ENCODE results near the gene COMMD6.

Gene COMMD6

DNA sequence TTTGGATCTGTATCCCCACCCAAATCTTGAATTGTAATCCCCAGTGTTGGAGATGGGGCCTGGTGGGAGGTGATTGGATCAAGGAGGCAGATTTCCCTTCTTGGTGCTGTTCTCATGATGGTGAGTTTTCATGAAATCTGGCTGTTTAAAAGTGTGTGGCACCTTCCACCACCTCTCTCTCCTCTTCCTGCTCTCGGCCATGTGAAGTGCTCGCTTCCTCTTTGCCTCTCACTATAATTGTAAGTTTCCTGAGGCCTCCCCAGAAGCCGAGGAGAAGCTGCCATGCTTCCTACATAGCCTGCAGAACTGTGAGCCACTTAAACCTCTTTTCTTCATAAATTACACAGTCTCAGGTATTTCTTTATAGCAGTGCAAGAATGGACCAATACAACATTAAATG lies 15.7 kb downstream of the COMMD6 start:
- DNase-seq, result no peak

DNA sequence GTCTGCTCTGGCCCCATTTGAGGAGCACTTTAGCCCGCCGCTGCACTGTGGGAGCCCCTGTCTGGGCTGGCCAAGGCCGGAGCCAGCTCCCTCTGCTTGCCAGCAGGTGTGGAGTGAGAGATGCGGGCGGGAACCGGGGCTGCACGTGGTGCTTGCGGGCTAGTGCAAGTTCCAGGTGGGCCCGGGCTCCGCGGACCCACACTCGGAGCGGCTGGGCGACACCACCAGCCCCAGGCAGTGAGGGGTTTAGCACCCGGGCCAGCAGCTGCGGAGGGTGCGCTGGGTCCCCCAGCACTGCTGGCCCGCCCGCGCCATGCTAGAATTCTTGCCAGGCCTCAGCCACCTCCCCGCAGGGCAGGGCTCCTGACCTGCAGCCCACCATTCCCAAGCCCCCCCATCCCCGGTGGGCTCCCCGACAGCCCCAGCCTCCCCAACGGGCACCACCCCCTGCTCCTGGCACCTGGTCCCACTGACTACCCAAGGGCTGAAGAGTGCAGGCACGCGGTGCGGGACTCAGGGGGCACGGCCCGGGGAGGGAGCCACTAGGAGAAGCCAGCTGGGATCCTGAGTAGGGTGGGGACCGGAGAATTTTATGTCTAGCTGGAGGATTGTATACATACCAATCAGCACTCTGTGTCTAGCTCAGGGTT lies 19.1 kb downstream of the COMMD6 start:
- DNase-seq, result no peak

DNA sequence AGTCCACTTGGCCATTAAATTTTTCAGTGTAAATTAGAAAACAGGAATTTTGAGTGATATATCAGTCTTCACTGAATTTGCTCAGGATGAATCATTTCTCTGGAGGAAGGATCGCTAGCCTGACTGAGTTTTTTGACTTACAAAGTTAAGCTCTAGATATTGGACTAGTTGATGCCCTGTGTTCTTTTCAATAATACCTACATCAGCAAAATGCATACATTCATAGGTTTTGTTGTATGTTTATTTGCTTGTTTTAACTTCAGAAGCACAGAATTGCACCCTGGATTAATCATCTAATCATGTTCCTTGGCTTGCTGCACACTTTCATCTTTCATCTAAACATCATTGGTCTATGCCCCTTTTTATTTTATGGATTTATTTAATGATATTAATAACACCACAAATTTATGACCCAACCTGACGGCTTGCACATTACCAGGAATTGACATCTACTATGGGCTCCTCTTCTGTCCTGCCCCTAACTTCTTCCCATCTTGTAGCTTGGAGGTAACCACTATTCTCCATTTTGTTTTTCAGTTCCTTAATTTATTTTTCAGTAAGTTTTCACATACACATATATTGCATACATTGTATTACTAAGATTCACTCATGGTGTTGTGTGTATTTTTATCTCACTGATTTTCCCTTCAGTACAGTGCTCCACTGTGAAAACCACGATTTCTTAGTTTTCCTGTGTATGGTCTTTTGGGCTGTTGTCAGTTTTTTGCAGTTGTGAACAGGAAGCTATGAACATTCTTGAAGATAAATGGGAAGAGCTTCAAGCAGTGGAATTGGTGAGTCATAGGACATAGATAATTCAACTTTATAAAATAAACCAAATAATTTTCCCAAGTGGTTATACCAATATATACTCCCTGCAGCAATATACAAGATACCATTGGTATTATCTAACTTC lies 23.3 kb downstream of the COMMD6 start:
- peak; percentile 48 for DNase-seq

DNA sequence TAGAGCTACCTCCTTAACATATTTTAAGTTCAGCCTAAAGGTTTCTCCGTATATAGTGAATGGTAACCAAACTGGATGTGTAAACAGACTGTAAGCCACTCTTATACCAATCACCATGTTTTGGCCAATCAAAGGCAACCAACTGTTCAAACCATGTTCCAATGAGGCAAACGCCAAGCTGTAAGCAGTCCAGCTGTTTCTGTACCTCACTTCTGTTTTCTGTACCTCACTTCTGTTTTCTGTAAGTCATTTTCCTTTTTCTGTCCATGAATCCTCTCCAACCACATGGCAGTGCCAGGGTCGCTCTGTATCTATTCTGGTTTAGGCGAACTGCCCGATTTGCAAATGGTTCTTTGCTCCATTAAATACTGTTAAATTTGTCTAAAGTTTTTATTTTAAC lies 24.4 kb downstream of the COMMD6 start:
- no peak for DNase-seq

DNA sequence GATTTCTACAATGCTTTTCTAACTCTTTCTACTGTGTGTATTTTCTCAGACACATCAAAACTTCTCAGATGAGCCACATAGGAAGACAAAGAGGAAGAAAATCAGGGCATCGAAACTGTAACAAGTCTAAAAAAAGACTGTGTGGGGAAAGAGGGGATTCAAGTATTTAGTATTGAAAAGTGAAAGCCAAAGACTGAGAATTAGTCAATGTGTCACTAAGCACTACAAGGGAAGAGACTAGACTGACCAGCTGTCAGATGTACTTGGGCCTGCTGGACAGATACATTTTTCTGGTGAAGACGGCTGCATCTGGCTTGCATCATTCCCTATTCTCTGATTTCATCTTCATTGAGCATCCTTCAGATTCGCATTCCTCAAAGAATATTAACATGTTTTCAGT lies 25.4 kb downstream of the COMMD6 start:
- no peak for DNase-seq

DNA sequence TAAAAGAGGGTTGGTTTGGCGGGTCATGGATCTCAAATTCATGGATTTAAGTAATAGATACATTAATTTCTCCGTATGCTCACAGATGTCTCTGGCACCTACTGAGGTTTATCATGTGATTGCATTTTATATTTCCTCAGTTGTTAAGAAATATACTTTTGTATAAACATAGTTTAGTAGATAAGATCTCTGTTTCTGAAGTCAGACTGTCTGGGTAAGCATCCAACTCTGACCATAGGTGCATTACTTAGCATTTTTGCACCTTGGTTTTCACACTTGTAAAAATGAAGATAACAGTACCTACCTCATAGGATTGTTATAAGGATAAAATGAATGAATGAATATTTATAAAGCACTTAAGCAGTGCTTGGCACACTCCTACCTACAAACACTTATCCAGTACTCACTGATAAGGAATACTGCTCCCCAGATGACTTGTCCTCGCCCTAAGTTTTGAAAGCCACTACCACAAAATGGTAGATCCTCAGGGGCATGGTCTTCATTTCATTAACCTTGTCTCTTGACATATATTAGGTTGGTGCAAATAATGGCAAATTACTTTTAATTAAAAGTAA lies 26.5 kb downstream of the COMMD6 start:
- DNase-seq, result no peak

DNA sequence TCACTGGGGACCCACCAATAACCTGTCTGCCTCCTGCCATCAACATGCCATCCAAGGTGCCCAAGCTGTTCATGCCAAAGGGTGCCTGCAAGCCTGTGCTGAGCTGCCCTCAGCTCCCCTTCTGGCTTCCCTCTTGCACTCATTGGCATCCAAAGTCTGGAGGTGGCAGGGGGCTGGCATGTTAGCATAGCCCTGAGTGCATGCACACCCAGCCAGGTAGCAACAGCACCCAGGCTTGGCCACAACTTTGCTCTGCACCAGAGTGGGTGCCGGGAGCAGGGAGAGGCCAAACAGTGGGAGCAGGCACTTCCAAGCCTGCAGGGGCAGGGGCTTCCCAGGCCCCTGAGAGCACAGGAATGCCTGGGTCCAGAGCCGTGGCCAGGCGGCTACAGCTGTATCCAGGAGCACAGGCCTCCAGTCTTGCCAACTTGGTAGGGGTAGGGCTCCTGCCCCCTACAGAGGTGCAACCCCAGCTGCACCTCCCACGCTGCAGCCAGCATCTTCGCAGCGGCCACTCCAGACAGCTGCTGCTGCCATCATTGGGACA lies 29.6 kb downstream of the COMMD6 start:
- no peak for DNase-seq

DNA sequence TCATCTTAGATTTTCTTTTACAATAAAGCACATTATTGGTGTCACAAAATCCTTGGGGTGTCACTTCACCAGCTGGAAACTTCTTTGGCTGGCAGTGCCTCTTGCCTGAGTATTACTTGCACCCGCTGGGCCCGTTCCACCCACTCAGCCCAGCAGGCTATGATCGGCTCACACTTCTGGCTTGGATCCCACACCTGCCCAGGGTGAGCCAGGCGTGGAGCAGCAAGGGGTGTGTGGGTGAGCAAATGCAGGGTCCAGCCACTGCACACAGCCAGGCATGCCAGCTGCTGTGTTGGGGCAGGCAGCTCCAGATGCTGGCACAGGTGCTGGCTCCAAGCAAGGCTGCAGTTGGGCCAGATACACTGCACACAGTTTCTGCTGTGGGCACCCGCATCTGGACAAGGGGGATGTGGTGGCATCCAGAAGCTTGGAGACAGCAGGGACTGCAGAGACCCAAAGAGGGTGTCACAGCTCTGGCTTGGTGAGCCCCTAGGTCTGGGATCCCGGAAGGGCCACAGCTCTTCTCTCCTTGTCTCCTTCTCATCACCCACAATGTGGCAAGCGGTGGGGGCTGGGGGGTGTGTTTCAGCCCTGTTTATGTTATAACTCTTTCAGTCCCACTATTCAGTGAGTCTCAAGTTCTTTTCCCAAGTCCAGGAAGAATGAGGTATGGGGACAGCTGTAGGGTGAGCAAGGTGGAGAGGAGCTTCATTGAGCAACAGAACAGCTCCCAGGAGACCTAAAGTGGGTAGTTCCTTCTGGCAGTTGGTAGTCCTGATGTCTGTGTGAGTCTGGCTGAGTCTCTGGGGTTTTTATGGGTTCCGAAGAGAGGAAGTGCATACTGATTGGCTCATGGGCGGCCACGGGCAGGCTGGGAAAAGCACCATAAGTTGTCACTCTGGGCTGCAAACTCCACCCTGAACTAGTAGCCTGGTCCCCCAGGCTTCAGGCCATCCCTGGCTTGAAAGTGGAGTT lies 30.3 kb downstream of the COMMD6 start:
- DNase-seq, result no peak

DNA sequence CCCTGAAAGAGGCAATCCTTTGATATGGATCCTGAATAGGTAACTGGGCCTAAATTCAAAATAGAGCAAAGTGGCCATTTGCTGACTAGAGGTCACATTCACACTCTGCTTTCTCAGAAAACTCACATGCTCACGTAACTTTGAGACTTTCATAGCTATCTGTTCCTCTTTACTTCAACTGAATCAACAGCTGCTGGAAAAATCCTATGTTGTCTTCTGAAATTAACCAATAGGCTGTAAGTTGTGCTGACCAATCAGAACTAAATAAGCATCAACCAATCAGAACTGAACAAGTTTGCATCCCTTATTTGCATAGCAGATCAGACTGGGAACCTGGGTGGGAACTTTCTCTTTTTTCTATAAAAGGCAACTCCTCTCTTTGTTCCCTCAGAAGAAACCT lies 31.6 kb downstream of the COMMD6 start:
- DNase-seq, result peak; percentile 65

DNA sequence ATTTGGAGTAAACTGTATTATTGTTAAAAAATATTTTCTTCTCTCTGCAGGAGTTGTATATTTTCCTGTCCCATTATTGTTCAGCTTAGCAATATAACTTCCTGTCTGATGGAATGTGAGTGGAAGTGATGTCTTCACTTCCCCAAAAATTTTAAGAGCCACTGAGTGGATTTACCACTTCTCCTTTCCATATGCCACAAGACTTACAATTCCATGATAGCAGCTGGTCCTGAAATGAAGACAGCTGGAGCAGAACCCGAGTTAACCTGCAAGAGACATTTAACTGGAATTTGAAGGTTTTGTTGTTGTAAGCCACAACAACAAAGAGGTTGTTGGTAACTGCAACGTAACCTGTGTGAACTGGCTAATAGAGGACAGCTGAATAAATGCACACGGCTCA lies 32.3 kb downstream of the COMMD6 start:
- peak; percentile 43 for DNase-seq

DNA sequence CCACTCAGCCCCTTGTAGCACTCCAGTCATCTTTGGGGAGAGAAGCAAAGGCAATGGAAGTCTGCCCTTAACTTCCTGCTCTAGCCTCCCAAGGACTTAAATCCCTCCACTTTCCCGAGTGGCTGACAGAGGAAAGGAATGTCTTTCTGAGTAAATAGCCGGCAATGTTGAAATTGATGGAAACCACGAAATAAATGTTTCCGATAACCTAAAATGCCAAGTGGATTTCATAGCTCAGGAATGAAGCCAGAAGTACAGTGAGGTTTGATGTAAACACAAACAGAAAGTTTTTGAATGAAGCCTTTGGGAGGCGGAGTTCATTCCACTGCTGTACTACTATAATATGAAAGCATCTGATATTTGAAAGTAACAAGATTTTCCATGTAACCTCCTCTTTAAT lies 41.7 kb downstream of the COMMD6 start:
- no peak for DNase-seq

DNA sequence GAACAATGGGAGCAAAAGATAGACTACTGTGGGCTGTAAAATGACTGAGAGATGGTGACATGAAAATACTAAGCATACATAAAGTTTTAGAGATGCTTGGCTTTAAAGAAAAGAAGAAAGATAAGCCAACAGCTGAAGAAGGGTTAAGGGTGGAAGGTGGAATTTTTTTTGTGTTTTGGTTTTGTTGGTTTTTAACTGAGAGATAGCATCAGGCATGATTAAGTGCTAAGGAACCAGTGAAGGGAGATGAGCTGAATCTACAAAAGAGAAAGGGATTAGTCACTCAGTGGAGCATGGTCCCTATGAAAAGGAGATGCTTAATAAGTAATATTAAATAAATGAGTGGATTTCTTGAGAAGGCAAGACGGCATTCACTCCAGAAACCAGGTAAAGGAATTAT lies 43.1 kb downstream of the COMMD6 start:
- DNase-seq, result no peak

DNA sequence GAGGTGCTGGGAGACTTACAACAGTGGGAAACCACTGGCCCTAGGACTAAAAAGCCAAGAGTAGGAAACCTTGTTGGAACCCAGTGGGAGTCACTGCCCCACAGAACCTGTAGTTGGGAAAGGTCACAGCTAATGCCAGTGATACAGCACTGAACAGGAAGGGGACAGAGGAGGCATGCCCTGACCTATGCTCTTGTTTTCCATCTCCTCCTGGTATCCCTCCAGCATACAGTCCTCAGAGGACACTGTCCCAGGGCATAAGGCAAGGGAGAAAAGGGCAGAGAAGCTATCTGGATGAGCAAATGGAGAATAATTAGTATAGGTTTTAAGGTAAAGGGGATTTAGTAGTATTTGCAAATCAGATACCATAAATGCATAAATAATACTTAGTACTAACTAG lies 44.5 kb downstream of the COMMD6 start:
- no peak for DNase-seq

DNA sequence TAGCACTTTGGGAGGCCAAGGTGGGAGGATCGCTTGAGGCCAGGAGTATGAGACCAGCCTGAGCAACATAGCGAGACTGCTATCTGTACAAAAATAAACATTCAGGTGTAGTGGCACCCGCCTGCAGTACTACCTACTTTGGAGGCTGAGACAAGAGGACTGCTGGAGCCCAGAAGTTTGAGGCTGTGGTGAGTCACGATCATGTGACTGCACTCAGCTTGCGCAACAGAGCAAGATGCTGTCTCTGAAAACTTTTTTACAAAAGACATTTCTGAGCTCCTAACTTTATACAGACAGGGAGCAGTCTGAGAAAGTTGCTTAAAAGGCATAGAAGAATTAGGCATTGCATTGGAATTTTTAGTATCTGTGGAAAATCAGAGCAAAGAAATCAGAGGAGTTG lies 45.3 kb downstream of the COMMD6 start:
- peak; percentile 40 for DNase-seq

DNA sequence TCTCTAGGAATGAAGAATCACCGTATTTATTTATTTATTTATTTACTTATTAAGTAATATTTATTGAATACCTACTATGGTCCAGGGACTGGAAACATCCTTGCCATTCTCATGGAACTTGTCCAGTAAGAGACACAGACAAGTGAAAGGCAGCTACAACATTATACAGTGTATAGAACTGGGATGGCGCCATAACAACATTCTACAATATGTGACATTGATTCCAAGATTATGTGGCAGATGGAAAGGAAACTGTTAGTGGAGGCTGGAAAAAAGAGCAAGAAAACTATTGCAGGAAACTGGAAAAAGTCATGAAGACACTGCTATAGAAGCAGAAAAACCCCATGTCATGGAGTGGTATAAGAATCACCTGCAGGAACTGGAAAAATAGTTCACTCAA lies 46.3 kb downstream of the COMMD6 start:
- DNase-seq, result no peak

DNA sequence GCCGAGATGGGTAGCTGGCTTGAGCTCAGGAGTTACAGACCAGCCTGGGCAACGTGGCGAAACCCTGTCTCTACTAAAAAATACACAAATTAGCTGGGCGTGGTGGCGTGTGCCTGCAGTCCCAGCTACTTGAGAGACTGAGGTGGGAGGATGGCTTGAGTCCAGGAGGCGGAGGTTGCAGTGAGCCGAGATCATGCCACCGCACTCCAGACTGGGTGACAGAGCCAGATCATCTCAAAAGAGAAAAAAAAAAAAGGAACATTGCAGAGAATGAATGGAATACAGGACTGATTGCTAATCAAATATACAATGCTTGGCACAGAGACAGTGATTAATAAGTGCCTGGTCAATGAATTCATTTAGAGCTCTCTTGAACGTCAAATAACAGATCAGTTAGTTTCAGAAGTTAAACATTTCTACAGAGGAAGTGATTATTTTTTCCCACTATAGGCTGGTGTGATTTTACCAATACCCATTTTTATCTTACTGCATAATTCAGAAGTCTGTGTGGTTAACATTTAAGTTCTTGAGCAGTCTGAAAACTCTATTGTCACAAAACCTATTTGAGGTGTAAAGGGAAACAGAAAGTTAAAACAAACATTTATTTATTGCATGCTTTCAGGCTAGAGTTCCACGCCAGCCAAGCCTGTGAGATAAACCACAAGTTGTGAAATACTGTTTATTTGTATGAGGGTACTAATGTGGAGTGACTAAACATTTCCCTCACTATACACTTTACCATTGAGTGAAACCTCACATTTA lies 48.0 kb downstream of the COMMD6 start:
- peak; percentile 86 for DNase-seq

DNA sequence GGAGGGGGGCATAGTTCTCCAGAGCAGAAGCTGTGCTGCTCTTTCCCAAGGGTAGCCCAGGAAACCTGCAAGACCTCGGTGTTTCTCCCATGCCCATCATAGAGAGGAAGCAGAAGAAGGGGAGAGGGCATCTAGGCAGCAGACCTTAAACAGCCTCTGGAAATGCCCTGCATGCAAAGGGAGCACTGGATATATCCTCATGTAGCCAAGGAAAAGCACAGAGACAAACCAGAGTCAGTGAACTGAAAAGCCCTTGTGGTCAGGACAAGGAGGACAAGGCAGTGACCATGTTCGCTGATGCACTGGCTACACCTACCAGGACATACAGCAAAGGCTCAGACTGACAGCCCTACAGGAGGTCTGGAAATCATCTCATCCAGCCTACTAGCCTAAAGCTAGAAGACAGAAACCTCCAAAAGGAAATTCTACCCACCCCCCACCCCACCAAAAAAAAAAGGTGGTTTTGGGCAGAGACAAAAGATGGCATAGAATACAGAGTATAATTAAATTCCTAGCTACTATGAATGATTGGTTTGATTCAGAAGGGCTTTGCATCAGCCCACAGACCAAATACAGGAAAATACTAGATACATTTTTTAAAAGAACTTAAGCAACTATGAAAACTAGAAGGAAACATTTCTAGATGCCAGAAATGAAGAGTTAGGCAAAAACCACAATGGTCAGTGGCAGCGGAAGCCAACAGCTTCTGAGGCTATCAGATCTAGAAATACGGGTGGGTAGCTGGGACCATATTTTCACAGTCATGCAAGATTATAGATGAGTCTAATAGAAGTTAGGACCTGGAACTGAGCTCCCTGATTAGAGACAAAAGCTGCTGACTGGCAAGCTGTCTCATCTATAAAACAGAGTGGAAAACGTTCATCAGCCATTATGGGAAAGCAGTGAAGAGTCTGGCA lies 51.2 kb downstream of the COMMD6 start:
- peak; percentile 83 for DNase-seq

DNA sequence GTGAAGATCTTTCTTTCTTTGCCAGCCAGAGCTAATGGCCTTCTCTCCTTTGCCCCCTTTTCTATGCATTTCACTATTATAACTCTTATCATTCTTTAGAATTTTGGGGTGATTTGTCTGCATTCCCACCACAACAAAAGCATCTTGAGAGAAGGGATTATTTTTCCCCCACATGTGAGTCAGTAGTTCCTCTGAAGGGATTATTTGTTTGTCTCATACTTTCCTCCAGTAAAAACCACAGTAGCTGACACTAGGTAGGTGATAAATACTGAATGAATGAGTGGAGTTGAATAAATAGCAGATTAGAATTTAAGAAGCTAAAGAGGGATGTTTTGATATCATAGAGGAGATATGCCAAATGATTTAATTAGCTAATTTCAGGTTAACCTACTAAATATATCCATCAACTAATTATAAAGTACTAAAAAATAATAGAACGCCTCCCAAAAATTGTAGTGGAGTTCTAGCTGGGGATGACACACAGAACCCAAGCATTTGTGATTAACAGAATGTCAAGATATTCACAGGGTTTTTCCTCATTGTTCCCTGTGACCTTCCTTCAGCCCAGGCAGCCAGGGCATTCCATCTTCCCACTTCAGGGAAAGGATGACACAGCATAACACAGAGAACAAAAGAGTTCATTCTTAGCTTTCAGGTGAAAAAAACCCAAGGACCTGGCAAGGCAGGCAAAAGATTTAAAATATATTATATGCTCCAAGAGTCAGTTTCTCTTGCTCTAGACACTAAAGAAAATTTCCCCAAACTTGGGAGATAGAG lies 52.2 kb downstream of the COMMD6 start:
- peak; percentile 40 for DNase-seq

DNA sequence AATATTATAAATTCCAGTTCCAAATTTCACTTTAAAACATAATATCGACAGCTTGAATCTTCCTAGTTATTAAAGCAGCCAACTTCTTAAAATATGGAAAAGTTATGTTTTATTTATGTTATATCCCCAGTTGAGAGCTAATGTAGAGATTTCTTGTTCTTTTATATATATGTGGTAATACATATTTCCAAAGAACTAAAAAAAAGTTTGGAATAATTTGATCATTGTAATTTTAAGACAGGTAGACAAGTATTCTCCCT lies 54.9 kb downstream of the COMMD6 start:
- no peak for DNase-seq
